ENCODE data around the gene MAGI2.

The MAGI2 gene

DNA sequence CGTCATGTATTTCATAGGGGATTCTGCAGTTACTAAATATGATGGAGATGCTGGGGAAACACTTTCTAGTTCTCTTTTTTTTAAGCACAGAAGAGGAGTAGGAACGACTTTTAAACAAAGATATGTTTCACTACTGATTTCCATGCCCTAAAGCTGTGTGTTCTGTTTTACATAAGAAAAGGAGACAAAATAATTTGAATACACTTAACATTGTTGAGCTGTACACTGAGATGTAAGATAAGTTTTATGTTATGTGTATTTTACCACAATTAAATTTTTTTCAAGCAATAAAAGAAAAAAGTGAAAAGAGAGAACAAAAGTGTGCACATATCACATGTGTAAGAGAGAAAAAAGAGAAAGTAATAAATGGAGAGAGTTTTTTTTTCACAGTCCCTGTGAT is 1246.7 kb downstream of the MAGI2 start:
- no peaks in the 10 kb centered on the region for H3K79me2 ChIP-seq (ENCODE audit: control insufficient read depth, low read length)
- H3K27ac ChIP-seq (ENCODE audit: low read depth, low read length), result no peak overlapping the region
- H3K36me3 ChIP-seq (ENCODE audit: control insufficient read depth, low read length), result no peaks in the 10 kb centered on the region
- no peak overlapping the region for H3K4me3 ChIP-seq (ENCODE audit: low read length)
- H3F3A ChIP-seq (ENCODE audit: control insufficient read depth, insufficient read depth), result no peaks in the 10 kb centered on the region
- H3K27me3 ChIP-seq (ENCODE audit: control insufficient read depth, low read length), result no peaks in the 10 kb centered on the region
- TF ChIP-seq, protein P1, sequence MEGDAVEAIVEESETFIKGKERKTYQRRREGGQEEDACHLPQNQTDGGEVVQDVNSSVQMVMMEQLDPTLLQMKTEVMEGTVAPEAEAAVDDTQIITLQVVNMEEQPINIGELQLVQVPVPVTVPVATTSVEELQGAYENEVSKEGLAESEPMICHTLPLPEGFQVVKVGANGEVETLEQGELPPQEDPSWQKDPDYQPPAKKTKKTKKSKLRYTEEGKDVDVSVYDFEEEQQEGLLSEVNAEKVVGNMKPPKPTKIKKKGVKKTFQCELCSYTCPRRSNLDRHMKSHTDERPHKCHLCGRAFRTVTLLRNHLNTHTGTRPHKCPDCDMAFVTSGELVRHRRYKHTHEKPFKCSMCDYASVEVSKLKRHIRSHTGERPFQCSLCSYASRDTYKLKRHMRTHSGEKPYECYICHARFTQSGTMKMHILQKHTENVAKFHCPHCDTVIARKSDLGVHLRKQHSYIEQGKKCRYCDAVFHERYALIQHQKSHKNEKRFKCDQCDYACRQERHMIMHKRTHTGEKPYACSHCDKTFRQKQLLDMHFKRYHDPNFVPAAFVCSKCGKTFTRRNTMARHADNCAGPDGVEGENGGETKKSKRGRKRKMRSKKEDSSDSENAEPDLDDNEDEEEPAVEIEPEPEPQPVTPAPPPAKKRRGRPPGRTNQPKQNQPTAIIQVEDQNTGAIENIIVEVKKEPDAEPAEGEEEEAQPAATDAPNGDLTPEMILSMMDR (IDR thresholded peaks at IDR 0.05; ENCODE audit: low read depth, low read length, poor library complexity, severe bottlenecking), result no peak
- no peak for TF ChIP-seq EZH2phosphoT487 (IDR thresholded peaks at IDR 0.05; ENCODE audit: borderline replicate concordance, low read length)
- H3K4me2 ChIP-seq (ENCODE audit: low read length), result no peak overlapping the region
- no peaks in the 10 kb centered on the region for H3K9me3 ChIP-seq (ENCODE audit: control insufficient read depth, insufficient read depth, low read length)
- no peaks in the 10 kb centered on the region for H3K4me1 ChIP-seq (ENCODE audit: control insufficient read depth, low read length)
- no peaks in the 10 kb centered on the region for H4K20me1 ChIP-seq (ENCODE audit: control insufficient read depth, insufficient read depth, low read depth, low read length)
- no peaks in the 10 kb centered on the region for H3K9me2 ChIP-seq (replicated peaks; ENCODE audit: control insufficient read depth, low read length)

DNA sequence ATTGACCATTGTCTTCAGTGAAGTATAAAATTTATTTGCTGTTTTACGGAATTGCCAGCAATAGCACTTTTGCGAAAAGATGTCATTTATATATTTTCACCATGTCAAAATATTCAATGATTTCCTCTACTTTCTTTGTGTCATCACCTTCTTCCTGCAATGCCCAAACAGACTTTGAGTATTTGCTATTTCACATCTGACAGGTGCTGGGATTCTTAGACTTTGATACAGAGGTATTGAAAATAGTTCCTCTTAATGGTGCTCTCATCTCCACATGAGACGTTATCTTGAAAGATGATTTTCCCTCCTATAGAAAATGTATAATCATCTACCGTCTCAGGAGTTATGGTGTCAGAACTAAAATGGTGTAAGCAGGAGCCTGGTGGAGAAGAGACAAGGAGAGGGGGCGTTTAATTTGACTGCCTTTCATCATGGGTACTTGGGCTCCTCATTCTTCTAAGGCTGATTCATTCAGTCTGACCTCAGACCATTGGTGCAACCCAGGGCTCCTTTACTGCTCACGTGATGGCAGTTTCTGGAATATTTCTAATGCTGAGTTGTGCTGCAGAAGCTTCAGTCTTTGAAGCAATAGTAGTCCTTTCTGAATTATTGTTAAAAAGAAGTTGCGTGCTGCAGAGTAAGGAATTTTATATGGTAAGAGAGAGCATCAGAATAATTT is 1250.3 kb downstream of the MAGI2 start:
- Histone ChIP-seq H4K20me1 (ENCODE audit: control insufficient read depth, insufficient read depth, low read depth, low read length) (no peaks in the 10 kb centered on the region), H3K27me3 (ENCODE audit: control insufficient read depth, low read length) (no peaks in the 10 kb centered on the region), H3K4me2 (ENCODE audit: low read length) (no peak overlapping the region), H3K36me3 (ENCODE audit: control insufficient read depth, low read length) (no peaks in the 10 kb centered on the region), H3F3A (ENCODE audit: control insufficient read depth, insufficient read depth) (no peaks in the 10 kb centered on the region), H3K27ac (ENCODE audit: low read depth, low read length) (no peak overlapping the region), H3K4me1 (ENCODE audit: control insufficient read depth, low read length) (no peaks in the 10 kb centered on the region), H3K9me3 (ENCODE audit: control insufficient read depth, insufficient read depth, low read length) (no peaks in the 10 kb centered on the region), H3K9me2 (replicated peaks; ENCODE audit: control insufficient read depth, low read length) (no peaks in the 10 kb centered on the region), H3K4me3 (ENCODE audit: low read length) (no peak overlapping the region), H3K79me2 (ENCODE audit: control insufficient read depth, low read length) (no peaks in the 10 kb centered on the region)
- TF ChIP-seq EZH2phosphoT487 (IDR thresholded peaks at IDR 0.05; ENCODE audit: borderline replicate concordance, low read length), result no peak
- TF ChIP-seq, protein P1 (IDR thresholded peaks at IDR 0.05; ENCODE audit: low read depth, low read length, poor library complexity, severe bottlenecking), result no peak

DNA sequence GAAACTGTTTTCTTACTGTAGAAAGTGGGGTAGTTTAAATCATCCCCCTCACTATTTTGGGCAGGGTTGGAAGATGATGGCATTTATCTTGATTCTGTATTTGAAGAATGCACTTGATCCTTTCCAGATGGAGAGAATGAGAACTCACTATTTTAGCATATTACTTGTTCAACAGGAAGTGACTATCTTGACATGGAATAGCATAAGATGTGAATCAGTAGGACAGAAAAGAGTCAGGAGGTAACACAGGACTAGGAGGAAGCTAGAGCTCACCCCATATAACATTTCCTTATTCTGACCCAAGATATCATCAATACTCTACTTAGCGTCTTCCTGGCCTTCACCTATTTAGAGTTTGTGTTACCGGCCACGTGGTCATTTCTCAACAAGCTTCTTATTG is 1254.7 kb downstream of the MAGI2 start:
- H3K27ac ChIP-seq (ENCODE audit: low read depth, low read length), result no peak overlapping the region
- H3K4me1 ChIP-seq (ENCODE audit: control insufficient read depth, low read length), result no peaks in the 10 kb centered on the region
- H3K9me3 ChIP-seq (ENCODE audit: control insufficient read depth, insufficient read depth, low read length), result no peaks in the 10 kb centered on the region
- no peaks in the 10 kb centered on the region for H3F3A ChIP-seq (ENCODE audit: control insufficient read depth, insufficient read depth)
- no peaks in the 10 kb centered on the region for H4K20me1 ChIP-seq (ENCODE audit: control insufficient read depth, insufficient read depth, low read depth, low read length)
- H3K27me3 ChIP-seq (ENCODE audit: control insufficient read depth, low read length), result no peaks in the 10 kb centered on the region
- TF ChIP-seq, protein P1 (IDR thresholded peaks at IDR 0.05; ENCODE audit: low read depth, low read length, poor library complexity, severe bottlenecking), result no peak
- no peak for TF ChIP-seq EZH2phosphoT487 (IDR thresholded peaks at IDR 0.05; ENCODE audit: borderline replicate concordance, low read length)
- H3K36me3 ChIP-seq (ENCODE audit: control insufficient read depth, low read length), result no peaks in the 10 kb centered on the region
- H3K79me2 ChIP-seq (ENCODE audit: control insufficient read depth, low read length), result no peaks in the 10 kb centered on the region
- no peak overlapping the region for H3K4me3 ChIP-seq (ENCODE audit: low read length)
- no peak overlapping the region for H3K4me2 ChIP-seq (ENCODE audit: low read length)
- no peaks in the 10 kb centered on the region for H3K9me2 ChIP-seq (replicated peaks; ENCODE audit: control insufficient read depth, low read length)
